Measurements from ENCODE around the gene STK32B. TPM values are rescaled to one million over a fixed set of nuclear protein-coding genes. Genes with fewer than 3 reads are reported as not detected.

The STK32B gene
- total RNA-seq, 2 experiments from 2014 or later: not detected

DNA sequence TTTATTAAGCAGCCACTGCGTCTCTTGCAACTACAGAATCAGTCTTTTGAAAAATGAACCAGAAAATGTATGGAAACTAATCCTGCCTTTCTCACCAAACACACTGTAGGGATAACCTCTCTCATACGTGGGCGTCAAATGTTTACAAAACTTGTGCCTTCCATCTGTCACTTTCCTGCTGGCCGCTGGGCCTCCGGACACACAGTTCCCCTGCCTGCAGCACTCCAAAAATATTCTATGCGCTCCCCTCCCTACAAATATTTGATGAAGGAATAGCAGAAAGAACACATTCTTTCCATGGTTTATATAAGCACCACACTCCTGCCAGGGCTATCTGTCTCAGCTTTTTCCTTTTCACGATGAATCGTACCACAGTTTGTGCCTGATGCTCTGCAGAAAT is 17.1 kb upstream of the STK32B start:
- DNase-seq (no peak), ATAC-seq (no peak)
- TF ChIP-seq, protein P1, sequence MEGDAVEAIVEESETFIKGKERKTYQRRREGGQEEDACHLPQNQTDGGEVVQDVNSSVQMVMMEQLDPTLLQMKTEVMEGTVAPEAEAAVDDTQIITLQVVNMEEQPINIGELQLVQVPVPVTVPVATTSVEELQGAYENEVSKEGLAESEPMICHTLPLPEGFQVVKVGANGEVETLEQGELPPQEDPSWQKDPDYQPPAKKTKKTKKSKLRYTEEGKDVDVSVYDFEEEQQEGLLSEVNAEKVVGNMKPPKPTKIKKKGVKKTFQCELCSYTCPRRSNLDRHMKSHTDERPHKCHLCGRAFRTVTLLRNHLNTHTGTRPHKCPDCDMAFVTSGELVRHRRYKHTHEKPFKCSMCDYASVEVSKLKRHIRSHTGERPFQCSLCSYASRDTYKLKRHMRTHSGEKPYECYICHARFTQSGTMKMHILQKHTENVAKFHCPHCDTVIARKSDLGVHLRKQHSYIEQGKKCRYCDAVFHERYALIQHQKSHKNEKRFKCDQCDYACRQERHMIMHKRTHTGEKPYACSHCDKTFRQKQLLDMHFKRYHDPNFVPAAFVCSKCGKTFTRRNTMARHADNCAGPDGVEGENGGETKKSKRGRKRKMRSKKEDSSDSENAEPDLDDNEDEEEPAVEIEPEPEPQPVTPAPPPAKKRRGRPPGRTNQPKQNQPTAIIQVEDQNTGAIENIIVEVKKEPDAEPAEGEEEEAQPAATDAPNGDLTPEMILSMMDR (IDR thresholded peaks at IDR 0.05): no peak
- H3K27ac Mint-ChIP-seq: no peak overlapping the region
- intact Hi-C loops (cut with micrococcal nuclease): no loop called here
- no peaks in the 10 kb centered on the region for H3K9me3 Mint-ChIP-seq
- ChIA-PET CTCF (no interaction called here), POLR2A (no interaction called here)
- no peaks in the 10 kb centered on the region for H3K36me3 Mint-ChIP-seq (ENCODE audit: low read depth)
- H3K4me1 Mint-ChIP-seq (ENCODE audit: low read depth): peaks cover 6% of the 10 kb centered on the region
- peaks cover 1% of the 10 kb centered on the region for H3K27me3 Mint-ChIP-seq
- no peak overlapping the region for H3K4me3 Mint-ChIP-seq

DNA sequence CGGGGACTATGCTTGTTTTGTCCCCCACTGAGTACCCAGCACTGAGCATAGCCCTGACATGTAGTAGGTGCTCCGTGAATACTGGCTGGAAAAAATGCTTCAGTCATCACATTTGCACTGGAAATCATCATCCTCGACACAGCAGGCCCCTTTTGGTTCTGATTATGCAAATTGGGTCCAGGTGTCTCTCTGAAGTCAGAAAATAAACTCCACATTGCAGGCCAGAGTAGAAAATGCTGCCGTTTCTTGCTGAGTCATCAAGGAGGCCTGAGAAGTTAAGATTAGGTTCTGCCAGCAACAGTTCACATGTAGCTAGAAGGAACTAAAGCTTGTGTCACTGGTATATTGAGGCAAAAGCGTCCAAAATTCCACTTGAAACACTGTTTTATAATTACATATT is 15.0 kb upstream of the STK32B start:
- Mint-ChIP-seq H3K36me3 (ENCODE audit: low read depth) (no peaks in the 10 kb centered on the region), H3K4me3 (no peak overlapping the region), H3K27ac (no peak overlapping the region), H3K27me3 (peaks cover 1% of the 10 kb centered on the region), H3K4me1 (ENCODE audit: low read depth) (peaks cover 6% of the 10 kb centered on the region), H3K9me3 (no peaks in the 10 kb centered on the region)
- POLR2A ChIA-PET: no interaction called here
- TF ChIP-seq, protein P1 (IDR thresholded peaks at IDR 0.05): no peak
- CTCF ChIA-PET: no interaction called here
- no peak for ATAC-seq
- DNase-seq: no peak
- intact Hi-C loops (cut with micrococcal nuclease): no loop called here

- Mint-ChIP-seq H3K4me1 (ENCODE audit: low read depth) (peaks cover 6% of the 10 kb centered on the region), H3K27ac (no peak overlapping the region), H3K36me3 (ENCODE audit: low read depth) (no peaks in the 10 kb centered on the region), H3K4me3 (no peak overlapping the region), H3K27me3 (no peaks in the 10 kb centered on the region), H3K9me3 (no peaks in the 10 kb centered on the region)
- ChIA-PET CTCF (no interaction called here), POLR2A (no interaction called here)
- ATAC-seq: no peak
- TF ChIP-seq, protein P1 (IDR thresholded peaks at IDR 0.05): no peak
- intact Hi-C loops (cut with micrococcal nuclease): no loop called here
- DNase-seq: no peak
Observed at GRCh38 chr4:5037553-5038551, 13.4 kb upstream of the STK32B start.

GRCh38 chr4:5039800-5040199 is 11.5 kb upstream of the STK32B start:
- TF ChIP-seq, protein P1 (IDR thresholded peaks at IDR 0.05): no peak
- Mint-ChIP-seq H3K4me3 (no peak overlapping the region), H3K36me3 (ENCODE audit: low read depth) (no peaks in the 10 kb centered on the region), H3K4me1 (ENCODE audit: low read depth) (no peaks in the 10 kb centered on the region), H3K27ac (no peak overlapping the region), H3K27me3 (peaks cover 7% of the 10 kb centered on the region), H3K9me3 (no peaks in the 10 kb centered on the region)
- DNase-seq: no peak
- intact Hi-C loops (cut with micrococcal nuclease): no loop called here
- ChIA-PET POLR2A (no interaction called here), CTCF (interaction anchor here (1.3 kb wide), 1 partner anchor 41 kb away, joined by 3 read pairs; no protein-coding TSS in a partner anchor)
- ATAC-seq: no peak

DNA sequence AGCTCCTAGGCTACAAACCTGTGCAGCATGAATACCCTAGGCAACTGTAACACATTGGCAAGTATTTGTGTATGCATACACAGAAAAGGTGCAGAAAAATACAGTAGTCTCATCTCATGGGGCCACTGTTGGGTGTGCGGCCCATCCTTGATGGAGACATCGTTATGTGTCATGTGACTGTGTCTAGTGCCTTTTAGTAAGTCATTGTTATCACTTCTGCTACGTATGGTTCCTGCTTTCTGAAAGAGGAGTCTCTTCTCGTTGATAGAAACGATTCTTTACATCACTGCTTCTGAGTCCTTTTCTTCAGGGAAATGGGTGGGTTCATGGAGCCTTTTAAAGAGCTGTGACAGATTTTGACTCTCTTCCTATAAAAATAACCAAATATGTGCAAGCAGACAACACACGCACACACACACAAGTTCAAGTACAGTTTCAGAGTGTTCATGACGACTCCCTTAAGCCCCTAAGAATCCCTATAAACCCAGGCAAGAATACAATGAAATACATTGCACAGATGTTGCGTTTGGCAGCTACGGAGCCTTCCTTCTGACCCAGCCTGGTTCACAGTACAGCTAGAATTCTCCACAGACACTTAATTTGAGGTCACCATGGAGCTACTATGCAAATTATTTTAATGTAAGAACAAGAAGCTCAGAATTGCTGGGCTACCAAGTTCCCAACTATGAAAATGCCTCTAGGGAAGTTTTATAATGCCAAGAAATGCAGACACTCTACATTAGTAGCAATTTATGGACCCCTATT is 10.2 kb upstream of the STK32B start:
- Mint-ChIP-seq H3K27ac (no peak overlapping the region), H3K4me3 (no peak overlapping the region), H3K27me3 (peaks cover 17% of the 10 kb centered on the region), H3K36me3 (ENCODE audit: low read depth) (no peaks in the 10 kb centered on the region), H3K9me3 (no peaks in the 10 kb centered on the region), H3K4me1 (ENCODE audit: low read depth) (no peaks in the 10 kb centered on the region)
- TF ChIP-seq, protein P1 (IDR thresholded peaks at IDR 0.05): no peak
- intact Hi-C loops (cut with micrococcal nuclease): no loop called here
- POLR2A ChIA-PET: no interaction called here
- DNase-seq (no peak), ATAC-seq (no peak)
- CTCF ChIA-PET: no interaction called here

Data from activated CD8-positive, alpha-beta T cell treated with anti-CD3 and anti-CD28 coated beads for 36 hours (primary cell).